AG10803 (cell line): ENCODE data around the gene CEP128.

Source experiments
- DNase-seq: peaks from one replicate; pipeline ENCODE4 v3.0.0; 2010; ENCODE audit warnings: low read depth
- H3K4me3 ChIP-seq: 2 replicates; pipeline ENCODE4 v1.5.1; 2011; ENCODE audit warnings: mild to moderate bottlenecking, low read length, control low read depth
- TF ChIP-seq, protein P1 (sequence below): conservative IDR thresholded peaks from 2 replicates; pipeline ENCODE4 v1.5.1; 2011; ENCODE audit warnings: mild to moderate bottlenecking, low read length, control low read depth, inconsistent platforms

CEP128 gene

GRCh38 chr14:80545935-80546854 is 395.3 kb downstream of the CEP128 start:
- DNase-seq = no peak
- H3K4me3 ChIP-seq = no peak overlapping the region
- TF ChIP-seq, protein P1, sequence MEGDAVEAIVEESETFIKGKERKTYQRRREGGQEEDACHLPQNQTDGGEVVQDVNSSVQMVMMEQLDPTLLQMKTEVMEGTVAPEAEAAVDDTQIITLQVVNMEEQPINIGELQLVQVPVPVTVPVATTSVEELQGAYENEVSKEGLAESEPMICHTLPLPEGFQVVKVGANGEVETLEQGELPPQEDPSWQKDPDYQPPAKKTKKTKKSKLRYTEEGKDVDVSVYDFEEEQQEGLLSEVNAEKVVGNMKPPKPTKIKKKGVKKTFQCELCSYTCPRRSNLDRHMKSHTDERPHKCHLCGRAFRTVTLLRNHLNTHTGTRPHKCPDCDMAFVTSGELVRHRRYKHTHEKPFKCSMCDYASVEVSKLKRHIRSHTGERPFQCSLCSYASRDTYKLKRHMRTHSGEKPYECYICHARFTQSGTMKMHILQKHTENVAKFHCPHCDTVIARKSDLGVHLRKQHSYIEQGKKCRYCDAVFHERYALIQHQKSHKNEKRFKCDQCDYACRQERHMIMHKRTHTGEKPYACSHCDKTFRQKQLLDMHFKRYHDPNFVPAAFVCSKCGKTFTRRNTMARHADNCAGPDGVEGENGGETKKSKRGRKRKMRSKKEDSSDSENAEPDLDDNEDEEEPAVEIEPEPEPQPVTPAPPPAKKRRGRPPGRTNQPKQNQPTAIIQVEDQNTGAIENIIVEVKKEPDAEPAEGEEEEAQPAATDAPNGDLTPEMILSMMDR = no peak

GRCh38 chr14:80544366-80544765 is 397.2 kb downstream of the CEP128 start:
- no peak for DNase-seq
- TF ChIP-seq, protein P1 = no peak
- no peak overlapping the region for H3K4me3 ChIP-seq

DNA sequence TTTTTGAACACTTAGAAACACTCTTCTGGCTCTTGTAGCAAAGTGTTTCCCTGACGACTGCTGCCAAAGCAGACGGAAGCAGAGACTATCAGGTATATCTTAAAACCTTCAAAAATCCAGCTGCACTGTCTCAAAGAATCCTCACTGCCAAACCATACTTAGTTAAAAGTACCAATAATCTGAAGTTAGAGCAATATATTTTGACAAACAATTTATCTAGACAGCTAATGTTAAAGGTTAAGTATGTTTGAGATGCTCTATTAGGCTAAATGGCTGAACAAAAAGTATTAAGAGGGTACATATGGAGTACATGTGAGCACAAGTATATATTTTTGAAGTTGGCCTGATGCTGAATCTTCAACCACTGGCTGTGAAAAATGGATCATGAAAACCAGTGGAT is 398.3 kb downstream of the CEP128 start:
- TF ChIP-seq, protein P1 = no peak
- DNase-seq = no peak
- no peak overlapping the region for H3K4me3 ChIP-seq

DNA sequence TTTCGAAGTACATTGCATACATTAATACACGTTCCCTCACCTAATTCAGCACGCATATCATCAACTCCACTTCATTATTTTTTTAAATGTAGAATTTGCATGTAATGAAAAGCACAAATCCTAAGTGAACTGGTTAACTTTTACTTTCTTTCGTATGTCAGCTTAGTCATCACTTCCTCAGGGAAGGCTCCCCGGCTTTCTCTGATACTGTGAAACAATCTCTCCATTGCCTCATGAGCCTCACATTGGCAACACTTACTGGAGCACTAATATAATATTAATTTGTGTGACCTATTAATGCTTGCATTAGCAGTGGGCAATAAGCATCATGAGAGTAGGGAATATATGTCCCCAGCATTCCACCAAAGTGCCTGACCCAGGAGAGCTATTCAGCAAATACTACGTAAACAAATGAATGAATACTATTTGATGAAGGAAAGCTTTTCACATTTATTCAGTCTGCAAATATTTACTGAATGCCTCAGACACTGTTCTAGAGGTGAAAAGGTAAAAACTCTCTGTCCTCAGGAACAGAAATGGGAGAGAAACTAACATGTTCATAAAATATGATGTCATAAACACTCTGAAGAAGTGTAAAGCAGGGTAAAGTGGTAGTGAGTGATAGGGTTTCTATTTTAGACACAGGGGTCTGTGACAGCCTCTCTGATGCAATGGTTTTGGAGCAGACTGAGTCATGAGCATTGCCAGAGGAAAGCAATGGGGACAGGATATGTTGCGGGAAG is 402.7 kb downstream of the CEP128 start:
- no peak for DNase-seq
- no peak overlapping the region for H3K4me3 ChIP-seq
- TF ChIP-seq, protein P1 = no peak

GRCh38 chr14:80537626-80538025 is 403.9 kb downstream of the CEP128 start:
- TF ChIP-seq, protein P1 = no peak

GRCh38 chr14:80536456-80536855 is 405.1 kb downstream of the CEP128 start:
- H3K4me3 ChIP-seq = no peak overlapping the region
- DNase-seq = no peak
- TF ChIP-seq, protein P1 = no peak

More at GRCh38 chr14:80537626-80538025, 403.9 kb downstream of the CEP128 start:
- H3K4me3 ChIP-seq = no peak overlapping the region
- no peak for DNase-seq
